ENCODE data around the gene CIT. TPM values are rescaled to one million over a fixed set of nuclear protein-coding genes. Genes with fewer than 3 reads are reported as not detected.
A peak's percentile ranks its signal among the peaks of the same experiment; 100 is the strongest.

Gene CIT
- total RNA-seq, 2 donors from 2014 or later = 12.6 to 42.4 TPM

GRCh38 chr12:119695034-119695433, 182.1 kb downstream of the CIT start:
- H3K9me3 ChIP-seq = no peaks in the 10 kb centered on the region

GRCh38 chr12:119694111-119694510, 183.0 kb downstream of the CIT start:
- no peak for TF ChIP-seq CTCF (IDR thresholded peaks at IDR 0.05)
- Histone ChIP-seq H3K27me3 (no peaks in the 10 kb centered on the region), H3K4me1 (peaks cover 8% of the 10 kb centered on the region), H3K4me3 (no peak overlapping the region), H3K9me3 (no peaks in the 10 kb centered on the region), H3K36me3 (no peaks in the 10 kb centered on the region), H3K27ac (no peak overlapping the region), H3K9ac (ENCODE audit: low read depth in 2 of 2, low read length in 2 of 2) (peak overlapping the region in 1 of 2 donors; percentile 27)
- DNase-seq = no peak
- intact Hi-C loops (cut with DNase I) = no loop called here

More at GRCh38 chr12:119695034-119695433, 182.1 kb downstream of the CIT start:
- Histone ChIP-seq H3K4me3 (no peak overlapping the region), H3K27ac (no peak overlapping the region), H3K36me3 (no peaks in the 10 kb centered on the region), H3K9ac (ENCODE audit: low read depth in 2 of 2, low read length in 2 of 2) (no peak overlapping the region), H3K27me3 (no peaks in the 10 kb centered on the region), H3K4me1 (peaks cover 8% of the 10 kb centered on the region)
- TF ChIP-seq CTCF (IDR thresholded peaks at IDR 0.05) = peak; percentile 37
- intact Hi-C loops (cut with DNase I) = loop anchor here (5.0 kb wide), 1 partner anchor 33 kb away; no protein-coding TSS in a partner anchor
- DNase-seq = no peak

- no peak for TF ChIP-seq CTCF (IDR thresholded peaks at IDR 0.05)
- peak overlapping the region in 1 of 2 donors; percentile 27 for H3K9ac ChIP-seq (ENCODE audit: low read depth in 2 of 2, low read length in 2 of 2)
- intact Hi-C loops (cut with DNase I) = no loop called here
Observed at GRCh38 chr12:119693511-119693910, 183.6 kb downstream of the CIT start.

GRCh38 chr12:119692997-119693396, 184.1 kb downstream of the CIT start:
- Histone ChIP-seq H3K9me3 (no peaks in the 10 kb centered on the region), H3K9ac (ENCODE audit: low read depth in 2 of 2, low read length in 2 of 2) (peak overlapping the region in 1 of 2 donors; percentile 27), H3K4me1 (peaks cover 11% of the 10 kb centered on the region), H3K4me3 (no peak overlapping the region), H3K27ac (peak overlapping the region; percentile 86), H3K27me3 (no peaks in the 10 kb centered on the region), H3K36me3 (no peaks in the 10 kb centered on the region)
- peak; percentile 84 for DNase-seq
- intact Hi-C loops (cut with DNase I) = no loop called here
- no peak for TF ChIP-seq CTCF (IDR thresholded peaks at IDR 0.05)

More at GRCh38 chr12:119693511-119693910, 183.6 kb downstream of the CIT start:
- no peaks in the 10 kb centered on the region for H3K36me3 ChIP-seq
- H3K27me3 ChIP-seq = no peaks in the 10 kb centered on the region
- H3K27ac ChIP-seq = peak overlapping the region; percentile 86
- peaks cover 8% of the 10 kb centered on the region for H3K4me1 ChIP-seq
- no peak overlapping the region for H3K4me3 ChIP-seq
- no peak for DNase-seq
- H3K9me3 ChIP-seq = no peaks in the 10 kb centered on the region

GRCh38 chr12:119692410-119692809, 184.7 kb downstream of the CIT start:
- H3K36me3 ChIP-seq = no peaks in the 10 kb centered on the region
- no peak for TF ChIP-seq CTCF (IDR thresholded peaks at IDR 0.05)
- H3K4me3 ChIP-seq = no peak overlapping the region
- H3K4me1 ChIP-seq = peaks cover 11% of the 10 kb centered on the region
- H3K9me3 ChIP-seq = no peaks in the 10 kb centered on the region
- no peak for DNase-seq
- intact Hi-C loops (cut with DNase I) = no loop called here
- H3K27ac ChIP-seq = peak overlapping the region; percentile 86
- no peaks in the 10 kb centered on the region for H3K27me3 ChIP-seq
- H3K9ac ChIP-seq (ENCODE audit: low read depth in 2 of 2, low read length in 2 of 2) = no peak overlapping the region
